PC-9 (cell line): Measurements from ENCODE around the gene TMEM86A. TPM values are rescaled to one million over a fixed set of nuclear protein-coding genes. Genes with fewer than 3 reads are reported as not detected.
A peak's percentile ranks its signal among the peaks of the same experiment; 100 is the strongest.

ENCODE experiments used
- Bru-seq: library from RNA; stranded (reverse); fragments of 400-500 nt; gene quantifications from one replicate; lab custom pipeline; 2021; lab: Mats Ljungman, UMichigan
- BruChase-seq, 2 experiments: library from RNA; stranded (reverse); fragments of 400-500 nt; gene quantifications; one replicate each; lab custom pipeline; 2021; lab: Mats Ljungman, UMichigan
- BruUV-seq: library from RNA; stranded (reverse); fragments of 400-500 nt; replicated peaks from 2 replicates; lab custom pipeline; 2021; lab: Mats Ljungman, UMichigan
- CTCF ChIA-PET: fragments of 300-600 bp; sonication (Branson Sonifier 250); formaldehyde crosslinking; loops from one replicate; lab custom pipeline; 2022; ENCODE audit warnings: antibody characterized with exemption; lab: Charles Lee
- POLR2A ChIA-PET: fragments of 300-600 bp; sonication (Branson Sonifier 250); formaldehyde crosslinking; loops from one replicate; lab custom pipeline; 2022; ENCODE audit warnings: antibody characterized with exemption; ENCODE audit not compliant: unreplicated experiment; lab: Charles Lee
- DNase-seq, 2 experiments: peaks; one replicate each; pipeline versions ENCODE4 v3.0.0 to v3.0.0-alpha.2; 2015 to 2022; ENCODE audit warnings: mixed read lengths in 1 of 2
- H2AFZ ChIP-seq: fragments of 200-600 bp; sonication (generic); 2 replicates; pipeline ENCODE4 v1.8.1; 2017; ENCODE audit warnings: antibody characterized with exemption
- H3F3A ChIP-seq: fragments of 200-600 bp; sonication (generic); 2 replicates; pipeline ENCODE4 v1.8.1; 2017; ENCODE audit warnings: antibody characterized with exemption, mild to moderate bottlenecking, low read depth; ENCODE audit not compliant: insufficient read depth
- H3K27ac ChIP-seq: fragments of 200-600 bp; sonication (generic); 2 replicates; pipeline ENCODE4 v1.6.1; 2016; ENCODE audit warnings: mixed run types
- H3K27me3 ChIP-seq: fragments of 200-600 bp; sonication (generic); 2 replicates; pipeline ENCODE4 v1.6.1; 2016; ENCODE audit warnings: low read depth, mixed run types; ENCODE audit not compliant: insufficient read depth
- H3K36me3 ChIP-seq: fragments of 200-600 bp; sonication (generic); 2 replicates; pipeline ENCODE4 v1.6.1; 2016; ENCODE audit warnings: low read depth, mixed run types
- H3K4me1 ChIP-seq: fragments of 200-600 bp; sonication (generic); replicated peaks from 2 replicates; pipeline ENCODE4 v1.6.1; 2016; ENCODE audit warnings: mixed run types; ENCODE audit not compliant: insufficient read depth
- H3K4me2 ChIP-seq: fragments of 200-600 bp; sonication (generic); 2 replicates; pipeline ENCODE4 v1.6.1; 2017; ENCODE audit warnings: mixed run types
- H3K4me3 ChIP-seq: fragments of 200-600 bp; sonication (generic); 2 replicates; pipeline ENCODE4 v1.6.1; 2016; ENCODE audit warnings: mixed run types
- H3K79me2 ChIP-seq: fragments of 200-600 bp; sonication (generic); 2 replicates; pipeline ENCODE4 v1.6.1; 2017; ENCODE audit warnings: low read depth, mixed run types
- H3K9me2 ChIP-seq: fragments of 200-600 bp; sonication (generic); 2 replicates; pipeline ENCODE4 v1.8.1; 2017; ENCODE audit warnings: mild to moderate bottlenecking; ENCODE audit not compliant: insufficient read depth
- H3K9me3 ChIP-seq: fragments of 200-600 bp; sonication (generic); 2 replicates; pipeline ENCODE4 v1.8.1; 2016; ENCODE audit warnings: low read depth; ENCODE audit not compliant: insufficient read depth
- H4K20me1 ChIP-seq: fragments of 200-600 bp; sonication (generic); 2 replicates; pipeline ENCODE4 v1.8.1; 2017; ENCODE audit not compliant: insufficient read depth
- CTCF ChIP-seq: fragments of 200-600 bp; sonication (generic); conservative IDR thresholded peaks from 2 replicates; pipeline ENCODE4 v1.6.1; 2017; ENCODE audit warnings: mixed run types, antibody characterized with exemption, mild to moderate bottlenecking, moderate library complexity
- EZH2 ChIP-seq: fragments of 200-600 bp; sonication (generic); IDR thresholded peaks from 2 replicates; pipeline ENCODE4 v1.8.0; 2017; ENCODE audit warnings: antibody characterized with exemption, low read depth
- intact Hi-C: fragments of 100-400 bp; cut with micrococcal nuclease; formaldehyde crosslinking; loops from one replicate; pipeline ENCODE4 v1.10.0; 2022; ENCODE audit not compliant: unreplicated experiment
- long read RNA-seq: library from polyadenylated mRNA; stranded (forward); transcript quantifications from one replicate; pipeline ENCODE4 v2.0.0, GENCODE V29; 2022
- total RNA-seq: library from RNA; stranded (reverse); gene quantifications from 2 replicates; pipeline ENCODE4 v1.2.3, GENCODE V29; 2021

TMEM86A gene
- total RNA-seq (1.4 and 2.1 TPM in 2 replicates), Bru-seq, nascent RNA (percentile 38 among the genes with signal in this experiment), BruChase-seq, experiment 1, labeled RNA remaining after a 2-hour chase (percentile 39 among the genes with signal in this experiment), BruChase-seq, experiment 2, labeled RNA remaining after a 6-hour chase (percentile 34 among the genes with signal in this experiment)
- long read RNA-seq, partial matches to known transcripts, result 0 of 1 reads
- long read RNA-seq, other reads (novel, unspliced or antisense), result 1 of 1 reads

GRCh38 chr11:18698341-18699268 lies at the start of gene TMEM86A:
Gene TMEM86A, plus strand, starts transcription at chr11:18698779. Its CDS starts 108 bp downstream, at chr11:18698887.
- no peak within 1 kb of the TSS for H3K27ac ChIP-seq
- DNase-seq, result peak; percentile 72 to 90

GRCh38 chr11:18650353-18650752 lies 48.2 kb upstream of the TMEM86A start:
- ChIA-PET POLR2A (no interaction called here), CTCF (no interaction called here)
- Histone ChIP-seq H3K9me2 (no peaks in the 10 kb centered on the region), H3K27me3 (no peaks in the 10 kb centered on the region), H3K79me2 (no peaks in the 10 kb centered on the region), H3K36me3 (no peaks in the 10 kb centered on the region), H3K4me1 (no peaks in the 10 kb centered on the region), H3K4me2 (no peak overlapping the region), H4K20me1 (no peaks in the 10 kb centered on the region), H3K27ac (no peak overlapping the region), H2AFZ (no peak overlapping the region), H3F3A (no peaks in the 10 kb centered on the region), H3K9me3 (no peaks in the 10 kb centered on the region), H3K4me3 (no peak overlapping the region)
- TF ChIP-seq EZH2 (no peak), CTCF (no peak)
- DNase-seq, result no peak
- BruUV-seq, result no TSS peak
- intact Hi-C loops, result loop anchor here (5.0 to 10.0 kb wide), 2 partner anchors 72 to 406 kb away; partner anchors contain the start of gene SAA2

More at GRCh38 chr11:18698341-18699268, at the start of gene TMEM86A:
- Histone ChIP-seq H3K27me3 (no peaks in the 10 kb centered on the region), H3K4me2 (peak within 1 kb of the TSS; percentile 90), H3K4me3 (peak within 1 kb of the TSS; percentile 81), H4K20me1 (no peaks in the 10 kb centered on the region), H3K4me1 (peaks cover 35% of the 10 kb centered on the region), H3F3A (peaks cover 24% of the 10 kb centered on the region; the same call in 1 of the 2 replicates), H3K9me2 (no peaks in the 10 kb centered on the region; the same call in 1 of the 2 replicates), H3K36me3 (no peaks in the 10 kb centered on the region), H3K79me2 (no peaks in the 10 kb centered on the region), H3K9me3 (no peaks in the 10 kb centered on the region), H2AFZ (peak within 1 kb of the TSS; percentile 70)
- POLR2A ChIA-PET, result interaction anchor here (0.5 to 0.7 kb wide), 2 partner anchors 42 to 329 kb away, joined by 4 to 6 read pairs; no protein-coding TSS in a partner anchor
- no TSS peak for BruUV-seq
- no peak for TF ChIP-seq EZH2
- no peak for TF ChIP-seq CTCF
- CTCF ChIA-PET, result no interaction called here
- intact Hi-C loops, result no loop called here

DNA sequence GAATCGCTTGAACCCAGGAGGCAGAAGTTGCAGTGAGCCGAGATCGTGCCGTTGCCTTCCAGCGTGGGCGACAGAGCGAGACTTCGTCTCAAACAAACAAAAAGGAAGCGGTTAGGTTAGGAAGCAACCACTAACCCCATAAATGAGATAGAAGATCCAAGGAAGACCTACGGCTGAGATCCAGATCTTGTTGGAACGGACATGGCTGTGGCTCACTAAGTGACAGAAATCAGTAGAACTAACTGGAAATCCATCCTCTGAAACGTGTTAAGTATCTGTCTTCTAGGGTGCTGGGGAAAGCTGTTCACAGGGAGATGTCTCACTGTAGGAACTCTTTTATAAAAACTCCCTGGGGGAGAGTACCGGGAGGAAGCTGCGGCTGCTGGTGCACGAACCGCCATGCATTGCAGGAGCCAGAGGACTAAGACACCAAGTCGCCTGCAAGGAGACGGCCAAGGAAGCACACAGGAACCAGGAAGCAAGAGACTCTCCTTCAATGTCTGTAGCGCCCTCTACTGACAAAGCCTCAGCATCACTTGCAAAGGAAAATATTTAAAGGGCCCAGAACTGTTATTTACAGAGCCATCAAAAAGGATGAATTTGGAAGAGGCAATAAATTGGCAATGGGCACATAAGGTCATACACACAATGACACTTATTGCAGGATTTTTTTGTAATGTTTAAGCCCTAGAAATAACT lies 47.6 kb upstream of the TMEM86A start:
- H3K27ac ChIP-seq, result no peak overlapping the region
- H2AFZ ChIP-seq, result no peak overlapping the region
- POLR2A ChIA-PET, result interaction anchor here (1.1 kb wide), 1 partner anchor 227 kb away, joined by 7 read pairs; no protein-coding TSS in a partner anchor
- no peak overlapping the region for H3K4me3 ChIP-seq
- DNase-seq, result peak; percentile 37 to 59
- H3K4me1 ChIP-seq, result no peaks in the 10 kb centered on the region
- no peak overlapping the region for H3K4me2 ChIP-seq
- TF ChIP-seq EZH2 (no peak), CTCF (peak; percentile 82)
- H3K79me2 ChIP-seq, result no peaks in the 10 kb centered on the region
- no peaks in the 10 kb centered on the region for H3K9me2 ChIP-seq
- no peaks in the 10 kb centered on the region for H3K36me3 ChIP-seq
- H3K9me3 ChIP-seq, result no peaks in the 10 kb centered on the region
- H4K20me1 ChIP-seq, result no peaks in the 10 kb centered on the region
- CTCF ChIA-PET, result interaction anchor here (0.6 to 0.7 kb wide), 3 partner anchors 22 to 447 kb away, joined by 3 to 4 read pairs (median 3); no protein-coding TSS in a partner anchor
- no peaks in the 10 kb centered on the region for H3K27me3 ChIP-seq
- intact Hi-C loops, result loop anchor here (1.0 to 10.0 kb wide), 3 partner anchors 71 to 480 kb away; partner anchors contain the start of gene SAA2
- H3F3A ChIP-seq, result no peaks in the 10 kb centered on the region
- BruUV-seq, result no TSS peak
